ENCODE measurements around the gene MEDAG.

- TF ChIP-seq CTCF (IDR thresholded peaks at IDR 0.05; ENCODE audit: low read depth, low read length), result no peak
- no peak for TF ChIP-seq EZH2phosphoT487 (IDR thresholded peaks at IDR 0.05; ENCODE audit: low read depth)
Measured at GRCh38 chr13:30872685-30873461, 33.2 kb upstream of the MEDAG start.
